GM04503 (cell line): ENCODE measurements around the gene MUTYH.
A peak's percentile ranks its signal among the peaks of the same experiment; 100 is the strongest.
"Not testable (repeated sequence)": the region's sequence is repeated elsewhere in the genome, so short reads cannot be mapped to it uniquely, and the experiment has no call there.

Experiments used
- DNase-seq: peaks from one replicate; pipeline ENCODE4 v3.0.0-alpha.2; 2012; ENCODE audit warnings: low read depth

The MUTYH gene

GRCh38 chr1:45321444-45321843, 18.8 kb downstream of the MUTYH start:
- no peak for DNase-seq

- DNase-seq: no peak
Measured at GRCh38 chr1:45319761-45320160, 20.5 kb downstream of the MUTYH start.

- DNase-seq: no peak
Measured at GRCh38 chr1:45317166-45317565, 23.1 kb downstream of the MUTYH start.

- DNase-seq: no peak
Measured at GRCh38 chr1:45314266-45314665, 26.0 kb downstream of the MUTYH start.

DNA sequence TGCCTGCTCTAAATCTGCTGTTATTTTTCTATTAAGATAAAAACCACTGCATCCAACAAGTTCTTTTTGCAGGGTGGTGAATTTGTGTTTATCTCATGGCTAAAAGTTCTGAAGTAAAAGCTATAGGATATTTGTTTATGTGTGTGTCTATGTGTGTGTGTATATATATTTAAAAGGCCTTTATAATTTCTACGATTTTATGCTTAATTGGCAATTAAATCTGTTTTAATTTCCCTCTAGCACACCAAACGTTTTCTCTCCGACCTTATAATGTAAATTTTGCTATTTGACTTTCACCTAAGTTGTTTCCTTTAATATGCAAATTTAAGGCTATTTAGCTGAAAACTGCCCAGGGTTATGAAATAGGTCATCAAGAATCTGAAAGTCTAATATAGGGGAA, 33.3 kb downstream of the MUTYH start:
- DNase-seq: no peak

GRCh38 chr1:45306319-45306718, 33.9 kb downstream of the MUTYH start:
- DNase-seq: no peak

DNA sequence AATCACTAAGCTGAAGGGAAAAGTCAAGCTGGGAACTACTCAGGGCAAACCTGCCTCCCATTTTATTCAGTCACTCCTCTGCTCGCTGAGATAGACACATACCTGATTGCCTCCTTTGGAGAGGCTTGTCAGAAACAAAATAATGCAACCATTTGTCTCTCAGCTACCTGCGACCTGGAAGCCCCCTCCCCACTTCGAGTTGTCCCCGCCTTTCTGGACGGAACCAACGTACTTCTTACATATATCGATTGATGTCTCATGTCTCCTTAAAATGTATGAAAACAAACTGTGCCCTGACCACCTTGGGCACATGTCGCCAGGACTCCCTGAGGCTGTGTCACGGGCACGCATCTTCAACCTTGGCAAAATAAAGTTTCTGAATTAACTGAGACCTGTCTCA, 35.0 kb downstream of the MUTYH start:
- DNase-seq: no peak

- no peak for DNase-seq
Measured at GRCh38 chr1:45304311-45305081, 35.7 kb downstream of the MUTYH start.

DNA sequence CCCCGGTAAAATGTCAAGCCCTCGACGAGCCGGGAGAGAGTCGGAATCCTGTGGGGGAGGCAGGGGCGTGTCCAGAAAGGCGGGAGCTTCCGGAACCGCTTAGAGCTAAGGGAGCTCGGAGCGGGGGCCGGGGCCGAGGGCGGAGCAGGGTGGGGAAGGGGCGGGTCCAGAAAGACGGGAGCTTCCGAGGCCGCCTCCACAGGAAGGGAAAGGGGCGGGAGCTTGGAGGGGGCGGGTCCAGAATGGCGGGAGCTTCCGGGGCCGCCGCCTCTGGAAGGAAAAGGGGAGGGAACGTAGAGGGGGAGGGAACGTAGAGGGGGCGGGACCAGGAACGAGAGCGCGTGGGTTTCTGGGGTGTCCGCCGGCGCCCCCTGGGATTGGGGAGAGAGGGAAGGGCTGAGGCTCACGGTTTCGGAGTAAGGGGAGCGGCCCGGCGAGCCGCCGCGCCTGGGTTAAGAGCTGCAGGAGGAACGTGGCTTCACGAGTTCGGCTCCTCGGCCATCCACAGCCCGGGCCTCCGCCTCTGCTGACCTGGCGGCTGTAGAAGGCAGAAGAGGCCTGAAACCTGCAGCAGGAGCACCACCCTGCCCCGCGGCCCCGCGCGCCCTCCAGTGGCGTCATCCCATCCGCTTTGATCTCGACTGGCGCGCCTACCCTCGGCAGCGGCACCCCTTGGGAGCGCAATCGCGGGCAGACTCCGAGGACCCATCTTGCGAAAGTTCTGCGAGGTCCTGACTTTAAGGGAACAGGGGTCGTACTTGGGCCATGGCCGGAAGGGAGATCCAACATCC, 36.5 kb downstream of the MUTYH start:
- peak; percentile 81 for DNase-seq

GRCh38 chr1:45302505-45303150, 37.6 kb downstream of the MUTYH start:
- DNase-seq: no peak

DNA sequence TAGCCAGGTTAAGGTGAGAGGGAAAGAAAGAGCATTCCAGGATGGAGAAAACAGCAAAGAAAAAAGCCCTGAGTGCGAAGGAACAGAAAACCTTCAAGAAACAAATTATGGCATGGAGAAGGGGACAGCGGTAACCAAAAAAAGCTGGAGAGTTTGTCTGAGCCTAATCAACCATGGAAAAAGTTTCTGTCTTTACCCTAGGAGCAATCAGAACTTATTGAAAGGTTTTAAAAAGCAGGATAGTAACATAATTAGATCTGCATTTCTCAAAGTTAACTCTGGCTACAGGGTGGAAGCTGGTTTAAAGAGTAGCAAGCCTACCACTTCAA, 39.6 kb downstream of the MUTYH start:
- DNase-seq: no peak

DNA sequence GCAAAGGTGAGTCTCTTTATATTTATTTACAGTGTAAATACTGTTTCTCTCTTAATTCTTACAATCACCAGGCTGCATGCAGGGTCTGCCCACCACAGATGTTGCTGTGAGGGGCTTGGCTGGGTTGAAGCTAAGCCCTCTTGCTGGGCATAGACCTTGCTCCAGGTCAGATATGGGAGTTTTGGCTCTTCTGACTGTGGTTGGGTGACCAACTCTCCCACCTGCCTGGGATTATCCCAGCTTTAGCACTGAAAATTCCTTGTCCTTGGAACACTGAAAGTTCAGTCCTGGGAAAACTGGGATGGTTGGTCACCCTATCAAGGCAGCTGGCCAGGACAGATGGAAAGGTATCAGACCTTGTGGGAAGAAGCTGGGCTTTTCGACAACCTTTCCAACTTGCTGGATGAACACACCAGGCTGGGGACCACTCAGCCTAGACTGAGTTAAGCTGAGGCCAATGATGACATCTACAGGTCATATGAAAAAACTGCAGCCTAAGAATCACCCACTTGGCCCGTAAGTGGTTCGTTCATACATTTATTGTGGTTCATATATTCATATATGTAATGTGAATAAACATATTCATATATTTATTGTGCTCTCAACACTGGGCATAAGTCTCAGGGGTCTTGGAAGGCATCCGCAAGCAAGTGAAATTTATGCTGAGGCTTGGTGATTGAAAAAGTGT, 40.1 kb downstream of the MUTYH start:
- no peak for DNase-seq

DNA sequence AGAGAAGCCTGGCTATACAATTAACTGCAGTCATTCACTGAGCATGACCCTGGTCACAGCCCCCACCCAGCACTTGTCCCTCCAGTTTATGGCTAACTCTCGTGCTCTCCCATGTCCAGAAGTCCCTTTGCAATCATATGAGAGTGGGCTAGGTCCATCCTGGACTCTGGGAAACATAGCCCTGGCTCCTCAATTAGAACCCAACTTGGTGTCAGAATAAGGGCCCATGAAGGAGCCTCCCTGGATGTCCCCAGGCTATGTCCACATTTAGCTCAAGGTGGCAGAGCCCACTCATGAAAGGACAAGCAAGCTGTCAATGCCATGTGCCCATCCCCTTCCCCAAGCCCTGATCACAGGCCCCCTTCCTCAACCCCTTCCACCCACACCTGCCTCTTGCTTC, 40.9 kb downstream of the MUTYH start:
- DNase-seq: no peak

GRCh38 chr1:45297666-45298356, 42.4 kb downstream of the MUTYH start:
- no peak for DNase-seq

GRCh38 chr1:45291716-45292115, 48.5 kb downstream of the MUTYH start:
- DNase-seq: no peak

- DNase-seq: not testable (repeated sequence)
Measured at GRCh38 chr1:45291002-45291401, 49.2 kb downstream of the MUTYH start.

- DNase-seq: not testable (repeated sequence)
Measured at GRCh38 chr1:45286521-45286920, 53.7 kb downstream of the MUTYH start.

DNA sequence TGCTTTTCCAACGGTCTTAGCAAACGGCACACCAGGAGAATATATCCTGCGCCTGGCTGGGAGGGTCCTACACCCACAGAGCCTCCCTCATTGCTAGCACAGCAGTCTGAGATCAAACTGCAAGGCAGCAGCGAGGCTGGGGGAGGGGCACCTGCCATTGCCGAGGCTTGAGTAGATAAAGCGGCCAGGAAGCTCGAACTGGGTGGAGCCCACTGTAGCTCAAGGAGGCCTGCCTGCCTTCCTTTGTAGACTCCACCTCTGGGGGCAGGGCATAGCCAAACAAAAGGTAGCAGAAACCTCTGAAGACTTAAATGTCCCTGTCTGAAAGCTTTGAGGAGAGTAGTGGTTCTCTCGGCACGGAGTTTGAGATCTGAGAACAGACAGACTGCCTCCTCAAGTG, 55.4 kb downstream of the MUTYH start:
- DNase-seq: not testable (repeated sequence)

GRCh38 chr1:45282351-45282750, 57.9 kb downstream of the MUTYH start:
- no peak for DNase-seq
